Gastrocnemius medialis (tissue), 4 donors: ENCODE results near the gene ENTHD1.

ENCODE experiments used
- CTCF ChIP-seq, 5 experiments: fragments of 450-650 bp in 3 of 5; fragments of 200-600 bp in 2 of 5; sonication (generic) in 2 of 5; IDR thresholded peaks in 4 of 5; conservative IDR thresholded peaks in 1 of 5; 1 replicate in 4 of 5; 2 replicates in 1 of 5; pipeline ENCODE4 v1.5.1; 2016 to 2019; ENCODE audit warnings: antibody characterized with exemption in 5 of 5, mild to moderate bottlenecking in 3 of 5, moderate library complexity in 3 of 5
- POLR2A ChIP-seq, 2 donors: fragments of 450-650 bp; IDR thresholded peaks; one replicate each; pipeline ENCODE4 v1.6.1; 2017; ENCODE audit warnings: antibody characterized with exemption in 2 of 2, mild to moderate bottlenecking in 2 of 2, moderate library complexity in 2 of 2

- TF ChIP-seq POLR2A (IDR thresholded peaks at IDR 0.05) (no peak), CTCF (IDR thresholded peaks at IDR 0.05 in 4 of 5, conservative IDR thresholded peaks at IDR 0.05 in 1 of 5) (no peak)
These were observed 5.4 kb upstream of the ENTHD1 start for GRCh38 chr22:39898997-39899396.
